ENCODE measurements around the gene KIF19.

Gene KIF19

GRCh38 chr17:74358697-74359096 is 32.7 kb downstream of the KIF19 start:
- TF ChIP-seq ESRRG (CRISPR knock-in tag; IDR thresholded peaks at IDR 0.05), result no peak
- TF ChIP-seq ISL1 (CRISPR knock-in tag; IDR thresholded peaks at IDR 0.05), result no peak
- TF ChIP-seq CSDC2 (CRISPR knock-in tag; IDR thresholded peaks at IDR 0.05), result no peak
- no peak for TF ChIP-seq ZFP3 (CRISPR knock-in tag; IDR thresholded peaks at IDR 0.05)
- no peak for TF ChIP-seq CSRNP3 (CRISPR knock-in tag; IDR thresholded peaks at IDR 0.05)
- TF ChIP-seq OSR1 (CRISPR knock-in tag; IDR thresholded peaks at IDR 0.05), result no peak
- TF ChIP-seq ZFP30 (CRISPR knock-in tag; IDR thresholded peaks at IDR 0.05), result no peak
- TF ChIP-seq CREB5 (CRISPR knock-in tag; IDR thresholded peaks at IDR 0.05; ENCODE audit: low read depth), result no peak
- no peak for ATAC-seq

- TF ChIP-seq TOX (CRISPR knock-in tag; IDR thresholded peaks at IDR 0.05; ENCODE audit: borderline replicate concordance) (no peak), TCF4 (CRISPR knock-in tag; IDR thresholded peaks at IDR 0.05; ENCODE audit: borderline replicate concordance) (no peak), SNAI2 (CRISPR knock-in tag; IDR thresholded peaks at IDR 0.05) (no peak), ZNF565 (CRISPR knock-in tag; conservative IDR thresholded peaks at IDR 0.05; ENCODE audit: low read depth) (no peak)
- no peak for ATAC-seq
Observed at GRCh38 chr17:74359916-74360315, 33.9 kb downstream of the KIF19 start.

- ATAC-seq, result no peak
- TF ChIP-seq ESRRG (CRISPR knock-in tag; IDR thresholded peaks at IDR 0.05) (no peak), ZNF70 (CRISPR knock-in tag; IDR thresholded peaks at IDR 0.05) (no peak), CREB5 (CRISPR knock-in tag; IDR thresholded peaks at IDR 0.05; ENCODE audit: low read depth) (no peak), TSHZ2 (CRISPR knock-in tag; IDR thresholded peaks at IDR 0.05) (no peak), ARNTL (CRISPR knock-in tag; IDR thresholded peaks at IDR 0.05; ENCODE audit: borderline replicate concordance, low read depth) (no peak), TOX (CRISPR knock-in tag; IDR thresholded peaks at IDR 0.05; ENCODE audit: borderline replicate concordance) (no peak), RARB (CRISPR knock-in tag; IDR thresholded peaks at IDR 0.05) (no peak), ISL1 (CRISPR knock-in tag; IDR thresholded peaks at IDR 0.05) (no peak), SNAI2 (CRISPR knock-in tag; IDR thresholded peaks at IDR 0.05) (no peak), ZNF8 (CRISPR knock-in tag; IDR thresholded peaks at IDR 0.05) (no peak), ZFP3 (CRISPR knock-in tag; IDR thresholded peaks at IDR 0.05) (no peak), PPARA (CRISPR knock-in tag; IDR thresholded peaks at IDR 0.05; ENCODE audit: borderline replicate concordance) (no peak), CSRNP3 (CRISPR knock-in tag; IDR thresholded peaks at IDR 0.05) (no peak), GLIS3 (CRISPR knock-in tag; IDR thresholded peaks at IDR 0.05) (no peak), OSR1 (CRISPR knock-in tag; IDR thresholded peaks at IDR 0.05) (no peak), TCF4 (CRISPR knock-in tag; IDR thresholded peaks at IDR 0.05; ENCODE audit: borderline replicate concordance) (no peak), ZFP30 (CRISPR knock-in tag; IDR thresholded peaks at IDR 0.05) (no peak), PATZ1 (CRISPR knock-in tag; IDR thresholded peaks at IDR 0.05; ENCODE audit: borderline replicate concordance) (no peak), BACH2 (CRISPR knock-in tag; IDR thresholded peaks at IDR 0.05; ENCODE audit: borderline replicate concordance) (no peak), CSDC2 (CRISPR knock-in tag; IDR thresholded peaks at IDR 0.05) (no peak)
Observed at GRCh38 chr17:74360899-74361229, 34.8 kb downstream of the KIF19 start.
